ENCODE measurements around the gene ASH1L. TPM values are rescaled to one million over a fixed set of nuclear protein-coding genes. Genes with fewer than 3 reads are reported as not detected.

The ASH1L gene
- total RNA-seq, 1 experiment from 2014 or later = 29.3 TPM

- TF ChIP-seq, protein P1, sequence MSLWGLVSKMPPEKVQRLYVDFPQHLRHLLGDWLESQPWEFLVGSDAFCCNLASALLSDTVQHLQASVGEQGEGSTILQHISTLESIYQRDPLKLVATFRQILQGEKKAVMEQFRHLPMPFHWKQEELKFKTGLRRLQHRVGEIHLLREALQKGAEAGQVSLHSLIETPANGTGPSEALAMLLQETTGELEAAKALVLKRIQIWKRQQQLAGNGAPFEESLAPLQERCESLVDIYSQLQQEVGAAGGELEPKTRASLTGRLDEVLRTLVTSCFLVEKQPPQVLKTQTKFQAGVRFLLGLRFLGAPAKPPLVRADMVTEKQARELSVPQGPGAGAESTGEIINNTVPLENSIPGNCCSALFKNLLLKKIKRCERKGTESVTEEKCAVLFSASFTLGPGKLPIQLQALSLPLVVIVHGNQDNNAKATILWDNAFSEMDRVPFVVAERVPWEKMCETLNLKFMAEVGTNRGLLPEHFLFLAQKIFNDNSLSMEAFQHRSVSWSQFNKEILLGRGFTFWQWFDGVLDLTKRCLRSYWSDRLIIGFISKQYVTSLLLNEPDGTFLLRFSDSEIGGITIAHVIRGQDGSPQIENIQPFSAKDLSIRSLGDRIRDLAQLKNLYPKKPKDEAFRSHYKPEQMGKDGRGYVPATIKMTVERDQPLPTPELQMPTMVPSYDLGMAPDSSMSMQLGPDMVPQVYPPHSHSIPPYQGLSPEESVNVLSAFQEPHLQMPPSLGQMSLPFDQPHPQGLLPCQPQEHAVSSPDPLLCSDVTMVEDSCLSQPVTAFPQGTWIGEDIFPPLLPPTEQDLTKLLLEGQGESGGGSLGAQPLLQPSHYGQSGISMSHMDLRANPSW (CRISPR knock-in tag; conservative IDR thresholded peaks at IDR 0.05; ENCODE audit: low read depth) = no peak
- no peak for TF ChIP-seq GABPB1 (CRISPR knock-in tag; IDR thresholded peaks at IDR 0.05)
- TF ChIP-seq, protein P2, sequence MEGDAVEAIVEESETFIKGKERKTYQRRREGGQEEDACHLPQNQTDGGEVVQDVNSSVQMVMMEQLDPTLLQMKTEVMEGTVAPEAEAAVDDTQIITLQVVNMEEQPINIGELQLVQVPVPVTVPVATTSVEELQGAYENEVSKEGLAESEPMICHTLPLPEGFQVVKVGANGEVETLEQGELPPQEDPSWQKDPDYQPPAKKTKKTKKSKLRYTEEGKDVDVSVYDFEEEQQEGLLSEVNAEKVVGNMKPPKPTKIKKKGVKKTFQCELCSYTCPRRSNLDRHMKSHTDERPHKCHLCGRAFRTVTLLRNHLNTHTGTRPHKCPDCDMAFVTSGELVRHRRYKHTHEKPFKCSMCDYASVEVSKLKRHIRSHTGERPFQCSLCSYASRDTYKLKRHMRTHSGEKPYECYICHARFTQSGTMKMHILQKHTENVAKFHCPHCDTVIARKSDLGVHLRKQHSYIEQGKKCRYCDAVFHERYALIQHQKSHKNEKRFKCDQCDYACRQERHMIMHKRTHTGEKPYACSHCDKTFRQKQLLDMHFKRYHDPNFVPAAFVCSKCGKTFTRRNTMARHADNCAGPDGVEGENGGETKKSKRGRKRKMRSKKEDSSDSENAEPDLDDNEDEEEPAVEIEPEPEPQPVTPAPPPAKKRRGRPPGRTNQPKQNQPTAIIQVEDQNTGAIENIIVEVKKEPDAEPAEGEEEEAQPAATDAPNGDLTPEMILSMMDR (IDR thresholded peaks at IDR 0.05) = no peak
Measured at GRCh38 chr1:155453141-155453540, 109.5 kb downstream of the ASH1L start (continued).

DNA sequence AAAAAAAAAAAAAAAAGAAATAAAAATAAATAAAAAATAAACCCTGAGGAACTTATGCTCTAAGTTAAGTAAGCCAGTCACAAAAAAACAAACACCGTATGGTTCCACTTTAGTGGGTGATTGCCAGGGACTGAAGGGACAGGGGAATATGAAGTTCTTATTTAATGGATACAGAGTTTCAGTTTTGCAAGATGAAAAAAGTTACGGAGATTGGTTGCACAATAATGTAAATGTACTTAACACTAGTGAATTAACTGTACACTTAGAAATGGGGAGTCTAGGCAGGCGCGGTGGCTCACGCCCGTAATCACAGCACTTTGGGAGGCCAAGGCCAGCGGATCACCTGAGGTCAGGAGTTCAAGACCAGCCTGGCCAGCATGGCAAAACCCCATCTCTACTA, 111.4 kb downstream of the ASH1L start:
- H3K27me3 Mint-ChIP-seq (ENCODE audit: low read depth) = no peaks in the 10 kb centered on the region
- ChIA-PET CTCF (no interaction called here), POLR2A (no interaction called here)
- no peaks in the 10 kb centered on the region for H3K9me3 Mint-ChIP-seq
- H3K4me3 Mint-ChIP-seq = no peak overlapping the region
- no peak for ATAC-seq
- H3K36me3 Mint-ChIP-seq = peaks cover 15% of the 10 kb centered on the region
- TF ChIP-seq ERG (CRISPR knock-in tag; IDR thresholded peaks at IDR 0.05) = no peak
- TF ChIP-seq, protein P3, sequence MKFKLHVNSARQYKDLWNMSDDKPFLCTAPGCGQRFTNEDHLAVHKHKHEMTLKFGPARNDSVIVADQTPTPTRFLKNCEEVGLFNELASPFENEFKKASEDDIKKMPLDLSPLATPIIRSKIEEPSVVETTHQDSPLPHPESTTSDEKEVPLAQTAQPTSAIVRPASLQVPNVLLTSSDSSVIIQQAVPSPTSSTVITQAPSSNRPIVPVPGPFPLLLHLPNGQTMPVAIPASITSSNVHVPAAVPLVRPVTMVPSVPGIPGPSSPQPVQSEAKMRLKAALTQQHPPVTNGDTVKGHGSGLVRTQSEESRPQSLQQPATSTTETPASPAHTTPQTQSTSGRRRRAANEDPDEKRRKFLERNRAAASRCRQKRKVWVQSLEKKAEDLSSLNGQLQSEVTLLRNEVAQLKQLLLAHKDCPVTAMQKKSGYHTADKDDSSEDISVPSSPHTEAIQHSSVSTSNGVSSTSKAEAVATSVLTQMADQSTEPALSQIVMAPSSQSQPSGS (CRISPR knock-in tag; IDR thresholded peaks at IDR 0.05; ENCODE audit: borderline replicate concordance, low read depth) = no peak
- TF ChIP-seq MLX (CRISPR knock-in tag; IDR thresholded peaks at IDR 0.05) = no peak
- no peak for TF ChIP-seq PRRX2 (CRISPR knock-in tag; IDR thresholded peaks at IDR 0.05)
- no peak for TF ChIP-seq HMGXB4 (CRISPR knock-in tag; IDR thresholded peaks at IDR 0.05)
- no peak for TF ChIP-seq ZMAT4 (CRISPR knock-in tag; IDR thresholded peaks at IDR 0.05)
- no peak for TF ChIP-seq SMAD4 (CRISPR knock-in tag; IDR thresholded peaks at IDR 0.05)
- TF ChIP-seq MXD4 (CRISPR knock-in tag; IDR thresholded peaks at IDR 0.05; ENCODE audit: borderline replicate concordance) = no peak
- no peak for TF ChIP-seq OVOL2 (CRISPR knock-in tag; IDR thresholded peaks at IDR 0.05; ENCODE audit: borderline replicate concordance)
- no peak for TF ChIP-seq ZNF396 (CRISPR knock-in tag; IDR thresholded peaks at IDR 0.05; ENCODE audit: borderline replicate concordance)
- TF ChIP-seq TEAD4 (CRISPR knock-in tag; IDR thresholded peaks at IDR 0.05) = no peak
- TF ChIP-seq, protein P4, sequence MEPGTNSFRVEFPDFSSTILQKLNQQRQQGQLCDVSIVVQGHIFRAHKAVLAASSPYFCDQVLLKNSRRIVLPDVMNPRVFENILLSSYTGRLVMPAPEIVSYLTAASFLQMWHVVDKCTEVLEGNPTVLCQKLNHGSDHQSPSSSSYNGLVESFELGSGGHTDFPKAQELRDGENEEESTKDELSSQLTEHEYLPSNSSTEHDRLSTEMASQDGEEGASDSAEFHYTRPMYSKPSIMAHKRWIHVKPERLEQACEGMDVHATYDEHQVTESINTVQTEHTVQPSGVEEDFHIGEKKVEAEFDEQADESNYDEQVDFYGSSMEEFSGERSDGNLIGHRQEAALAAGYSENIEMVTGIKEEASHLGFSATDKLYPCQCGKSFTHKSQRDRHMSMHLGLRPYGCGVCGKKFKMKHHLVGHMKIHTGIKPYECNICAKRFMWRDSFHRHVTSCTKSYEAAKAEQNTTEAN (CRISPR knock-in tag; IDR thresholded peaks at IDR 0.05) = no peak
- no peak for TF ChIP-seq JUN (CRISPR knock-in tag; IDR thresholded peaks at IDR 0.05)
- no peak for TF ChIP-seq CREM (CRISPR knock-in tag; IDR thresholded peaks at IDR 0.05)
- TF ChIP-seq, protein P5, sequence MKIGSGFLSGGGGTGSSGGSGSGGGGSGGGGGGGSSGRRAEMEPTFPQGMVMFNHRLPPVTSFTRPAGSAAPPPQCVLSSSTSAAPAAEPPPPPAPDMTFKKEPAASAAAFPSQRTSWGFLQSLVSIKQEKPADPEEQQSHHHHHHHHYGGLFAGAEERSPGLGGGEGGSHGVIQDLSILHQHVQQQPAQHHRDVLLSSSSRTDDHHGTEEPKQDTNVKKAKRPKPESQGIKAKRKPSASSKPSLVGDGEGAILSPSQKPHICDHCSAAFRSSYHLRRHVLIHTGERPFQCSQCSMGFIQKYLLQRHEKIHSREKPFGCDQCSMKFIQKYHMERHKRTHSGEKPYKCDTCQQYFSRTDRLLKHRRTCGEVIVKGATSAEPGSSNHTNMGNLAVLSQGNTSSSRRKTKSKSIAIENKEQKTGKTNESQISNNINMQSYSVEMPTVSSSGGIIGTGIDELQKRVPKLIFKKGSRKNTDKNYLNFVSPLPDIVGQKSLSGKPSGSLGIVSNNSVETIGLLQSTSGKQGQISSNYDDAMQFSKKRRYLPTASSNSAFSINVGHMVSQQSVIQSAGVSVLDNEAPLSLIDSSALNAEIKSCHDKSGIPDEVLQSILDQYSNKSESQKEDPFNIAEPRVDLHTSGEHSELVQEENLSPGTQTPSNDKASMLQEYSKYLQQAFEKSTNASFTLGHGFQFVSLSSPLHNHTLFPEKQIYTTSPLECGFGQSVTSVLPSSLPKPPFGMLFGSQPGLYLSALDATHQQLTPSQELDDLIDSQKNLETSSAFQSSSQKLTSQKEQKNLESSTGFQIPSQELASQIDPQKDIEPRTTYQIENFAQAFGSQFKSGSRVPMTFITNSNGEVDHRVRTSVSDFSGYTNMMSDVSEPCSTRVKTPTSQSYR (CRISPR knock-in tag; IDR thresholded peaks at IDR 0.05) = no peak
- TF ChIP-seq FOXP4 (CRISPR knock-in tag; IDR thresholded peaks at IDR 0.05) = no peak
- no peak overlapping the region for H3K27ac Mint-ChIP-seq
- DNase-seq (ENCODE audit: low spot score) = no peak
- no peaks in the 10 kb centered on the region for H3K4me1 Mint-ChIP-seq

Measured in WTC11 (cell line).